ENCODE results near the gene PSMB3.

The PSMB3 gene

GRCh38 chr17:38704606-38705522 lies 47.7 kb upstream of the PSMB3 start, which contains the start of gene MLLT6:
MLLT6 (plus strand) TSS chr17:38705273; CDS start chr17:38705633, 360 bp downstream.
- Histone ChIP-seq H3K4me1 (ENCODE audit: low read depth, poor library complexity, severe bottlenecking) (peaks cover 30% of the 10 kb centered on the region), H2AFZ (ENCODE audit: low read depth) (peak within 1 kb of the TSS; percentile 51)

GRCh38 chr17:38705523-38705802 lies 47.1 kb upstream of the PSMB3 start:
- Histone ChIP-seq H3K4me1 (ENCODE audit: low read depth, poor library complexity, severe bottlenecking) (peaks cover 24% of the 10 kb centered on the region), H3K79me2 (ENCODE audit: insufficient read depth, low read depth) (peaks cover 36% of the 10 kb centered on the region), H3K27me3 (ENCODE audit: insufficient read depth, low read depth) (no peaks in the 10 kb centered on the region)

More at GRCh38 chr17:38704606-38705522, 47.7 kb upstream of the PSMB3 start, which contains the start of gene MLLT6:
- TF ChIP-seq, protein P1, sequence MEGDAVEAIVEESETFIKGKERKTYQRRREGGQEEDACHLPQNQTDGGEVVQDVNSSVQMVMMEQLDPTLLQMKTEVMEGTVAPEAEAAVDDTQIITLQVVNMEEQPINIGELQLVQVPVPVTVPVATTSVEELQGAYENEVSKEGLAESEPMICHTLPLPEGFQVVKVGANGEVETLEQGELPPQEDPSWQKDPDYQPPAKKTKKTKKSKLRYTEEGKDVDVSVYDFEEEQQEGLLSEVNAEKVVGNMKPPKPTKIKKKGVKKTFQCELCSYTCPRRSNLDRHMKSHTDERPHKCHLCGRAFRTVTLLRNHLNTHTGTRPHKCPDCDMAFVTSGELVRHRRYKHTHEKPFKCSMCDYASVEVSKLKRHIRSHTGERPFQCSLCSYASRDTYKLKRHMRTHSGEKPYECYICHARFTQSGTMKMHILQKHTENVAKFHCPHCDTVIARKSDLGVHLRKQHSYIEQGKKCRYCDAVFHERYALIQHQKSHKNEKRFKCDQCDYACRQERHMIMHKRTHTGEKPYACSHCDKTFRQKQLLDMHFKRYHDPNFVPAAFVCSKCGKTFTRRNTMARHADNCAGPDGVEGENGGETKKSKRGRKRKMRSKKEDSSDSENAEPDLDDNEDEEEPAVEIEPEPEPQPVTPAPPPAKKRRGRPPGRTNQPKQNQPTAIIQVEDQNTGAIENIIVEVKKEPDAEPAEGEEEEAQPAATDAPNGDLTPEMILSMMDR (conservative IDR thresholded peaks at IDR 0.05; ENCODE audit: low read depth, low read length) = no peak
- H3K27me3 ChIP-seq (ENCODE audit: insufficient read depth, low read depth) = no peaks in the 10 kb centered on the region
- no peak within 1 kb of the TSS for H3K4me3 ChIP-seq (IDR thresholded peaks at IDR 0.05; ENCODE audit: insufficient read depth, low read depth, low read length)
- peak within 1 kb of the TSS; percentile 97 for H3K9ac ChIP-seq
- peak within 1 kb of the TSS; percentile 98 for H3K27ac ChIP-seq
- peaks cover 36% of the 10 kb centered on the region for H3K79me2 ChIP-seq (ENCODE audit: insufficient read depth, low read depth)
- peak within 1 kb of the TSS; percentile 98 for H3K4me2 ChIP-seq
- no peaks in the 10 kb centered on the region for H4K20me1 ChIP-seq (ENCODE audit: insufficient read depth)
- H3K36me3 ChIP-seq (ENCODE audit: insufficient read depth) = no peaks in the 10 kb centered on the region; the same call in 1 of the 2 replicates

GRCh38 chr17:38705803-38706504 lies 46.6 kb upstream of the PSMB3 start:
- Histone ChIP-seq H3K4me1 (ENCODE audit: low read depth, poor library complexity, severe bottlenecking) (peaks cover 20% of the 10 kb centered on the region), H3K4me3 (IDR thresholded peaks at IDR 0.05; ENCODE audit: insufficient read depth, low read depth, low read length) (no peak overlapping the region), H3K27me3 (ENCODE audit: insufficient read depth, low read depth) (no peaks in the 10 kb centered on the region), H4K20me1 (ENCODE audit: insufficient read depth) (no peaks in the 10 kb centered on the region), H3K36me3 (ENCODE audit: insufficient read depth) (no peaks in the 10 kb centered on the region; the same call in 1 of the 2 replicates), H3K79me2 (ENCODE audit: insufficient read depth, low read depth) (peaks cover 36% of the 10 kb centered on the region), H2AFZ (ENCODE audit: low read depth) (0 out of 2 replicates have a peak overlapping the region, but pooled peaks have one; percentile 29), H3K4me2 (peak overlapping the region; percentile 94), H3K27ac (peak overlapping the region; percentile 33; the same call in 1 of the 2 replicates), H3K9ac (peak overlapping the region; percentile 71)
- TF ChIP-seq, protein P1 (conservative IDR thresholded peaks at IDR 0.05; ENCODE audit: low read depth, low read length) = no peak

More at GRCh38 chr17:38705523-38705802, 47.1 kb upstream of the PSMB3 start:
- Histone ChIP-seq H3K4me2 (peak overlapping the region; percentile 94; the same call in 1 of the 2 replicates), H3K4me3 (IDR thresholded peaks at IDR 0.05; ENCODE audit: insufficient read depth, low read depth, low read length) (no peak overlapping the region), H3K27ac (peak overlapping the region; percentile 33; the same call in 1 of the 2 replicates), H3K9ac (peak overlapping the region; percentile 71; the same call in 1 of the 2 replicates), H4K20me1 (ENCODE audit: insufficient read depth) (no peaks in the 10 kb centered on the region), H3K36me3 (ENCODE audit: insufficient read depth) (no peaks in the 10 kb centered on the region; the same call in 1 of the 2 replicates), H2AFZ (ENCODE audit: low read depth) (0 out of 2 replicates have a peak overlapping the region, but pooled peaks have one; percentile 29)
- TF ChIP-seq, protein P1 (conservative IDR thresholded peaks at IDR 0.05; ENCODE audit: low read depth, low read length) = no peak

GRCh38 chr17:38706505-38707216 lies 45.9 kb upstream of the PSMB3 start:
- H3K79me2 ChIP-seq (ENCODE audit: insufficient read depth, low read depth) = peaks cover 36% of the 10 kb centered on the region

More at GRCh38 chr17:38706505-38707216, 45.9 kb upstream of the PSMB3 start:
- no peaks in the 10 kb centered on the region; the same call in 1 of the 2 replicates for H3K36me3 ChIP-seq (ENCODE audit: insufficient read depth)
- no peaks in the 10 kb centered on the region for H4K20me1 ChIP-seq (ENCODE audit: insufficient read depth)
- H3K4me2 ChIP-seq = peak overlapping the region; percentile 94
- peaks cover 12% of the 10 kb centered on the region for H3K4me1 ChIP-seq (ENCODE audit: low read depth, poor library complexity, severe bottlenecking)
- H3K27ac ChIP-seq = peak overlapping the region; percentile 33; the same call in 1 of the 2 replicates
- H3K9ac ChIP-seq = peak overlapping the region; percentile 71; the same call in 1 of the 2 replicates
- H3K27me3 ChIP-seq (ENCODE audit: insufficient read depth, low read depth) = no peaks in the 10 kb centered on the region
- TF ChIP-seq, protein P1 (conservative IDR thresholded peaks at IDR 0.05; ENCODE audit: low read depth, low read length) = no peak
- H2AFZ ChIP-seq (ENCODE audit: low read depth) = 0 out of 2 replicates have a peak overlapping the region, but pooled peaks have one; percentile 29
- H3K4me3 ChIP-seq (IDR thresholded peaks at IDR 0.05; ENCODE audit: insufficient read depth, low read depth, low read length) = no peak overlapping the region
